Measurements from ENCODE around the gene TMEFF2. TPM values are rescaled to one million over a fixed set of nuclear protein-coding genes. Genes with fewer than 3 reads are reported as not detected.

TMEFF2 gene
- total RNA-seq, 6 experiments from 2014 or later = 0.18 to 0.25 (median 0.22) TPM; not detected in 3

DNA sequence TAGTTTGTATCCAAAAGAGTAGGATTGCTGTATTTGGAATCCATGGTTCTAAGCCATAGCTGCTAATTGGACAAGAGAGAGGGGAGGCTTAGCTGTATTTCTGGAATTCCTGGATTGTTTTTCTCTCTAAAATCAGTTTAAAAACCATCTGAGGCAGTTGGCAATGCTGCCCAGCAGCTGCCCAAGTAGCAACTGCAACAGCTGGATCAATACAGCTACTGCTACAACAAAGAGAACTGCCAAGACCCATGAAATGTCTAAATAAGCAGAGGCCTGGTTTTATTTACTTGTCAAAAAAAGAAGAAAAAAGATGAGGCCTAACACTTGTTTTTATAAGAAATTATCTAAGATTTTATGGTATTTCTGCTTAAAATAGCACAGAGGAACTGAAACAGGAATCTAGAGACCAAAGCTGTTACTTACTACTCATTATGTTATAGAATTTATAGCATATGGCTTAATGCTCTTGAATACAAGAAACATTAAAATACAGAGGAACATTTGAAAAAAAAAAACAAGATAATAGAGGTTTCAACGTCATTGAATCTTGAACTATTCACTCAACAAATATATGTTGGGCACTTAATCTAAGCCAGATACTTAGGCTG is 39.1 kb downstream of the TMEFF2 start:
- DNase-seq = no peak
- TF ChIP-seq CTCF (IDR thresholded peaks at IDR 0.05) = no peak
- no peaks in the 10 kb centered on the region for H3K27me3 Mint-ChIP-seq (ENCODE audit: insufficient read depth)
- H3K4me3 Mint-ChIP-seq = no peak overlapping the region
- peaks cover 11% of the 10 kb centered on the region; the same call in 1 of the 2 replicates for H3K4me1 Mint-ChIP-seq (ENCODE audit: low read depth)
- H3K27ac Mint-ChIP-seq = no peak overlapping the region
- no peaks in the 10 kb centered on the region for H3K9me3 Mint-ChIP-seq
- H3K36me3 Mint-ChIP-seq (ENCODE audit: low read depth) = no peaks in the 10 kb centered on the region

- H3K9me3 Mint-ChIP-seq = no peaks in the 10 kb centered on the region
- no peak overlapping the region for H3K27ac Mint-ChIP-seq
- no peak overlapping the region for H3K4me3 Mint-ChIP-seq
- no peak for TF ChIP-seq CTCF (IDR thresholded peaks at IDR 0.05)
- DNase-seq = no peak
- no peaks in the 10 kb centered on the region for H3K27me3 Mint-ChIP-seq (ENCODE audit: insufficient read depth)
- H3K36me3 Mint-ChIP-seq (ENCODE audit: low read depth) = no peaks in the 10 kb centered on the region
- H3K4me1 Mint-ChIP-seq (ENCODE audit: low read depth) = peaks cover 20% of the 10 kb centered on the region
These were observed 41.2 kb downstream of the TMEFF2 start for GRCh38 chr2:192153561-192153960.

- H3K27me3 Mint-ChIP-seq (ENCODE audit: insufficient read depth) = no peaks in the 10 kb centered on the region
- H3K36me3 Mint-ChIP-seq (ENCODE audit: low read depth) = no peaks in the 10 kb centered on the region
- DNase-seq = no peak
- no peak for TF ChIP-seq CTCF (IDR thresholded peaks at IDR 0.05)
- no peak overlapping the region for H3K4me3 Mint-ChIP-seq
- no peaks in the 10 kb centered on the region for H3K9me3 Mint-ChIP-seq
- H3K4me1 Mint-ChIP-seq (ENCODE audit: low read depth) = peaks cover 33% of the 10 kb centered on the region
- no peak overlapping the region for H3K27ac Mint-ChIP-seq
These were observed 42.9 kb downstream of the TMEFF2 start for GRCh38 chr2:192151853-192152252.

- H3K4me3 Mint-ChIP-seq = no peak overlapping the region
- no peak overlapping the region for H3K27ac Mint-ChIP-seq
- no peaks in the 10 kb centered on the region for H3K27me3 Mint-ChIP-seq (ENCODE audit: insufficient read depth)
- DNase-seq = no peak
- TF ChIP-seq CTCF (IDR thresholded peaks at IDR 0.05) = no peak
- peaks cover 49% of the 10 kb centered on the region for H3K4me1 Mint-ChIP-seq (ENCODE audit: low read depth)
- no peaks in the 10 kb centered on the region for H3K9me3 Mint-ChIP-seq
- H3K36me3 Mint-ChIP-seq (ENCODE audit: low read depth) = no peaks in the 10 kb centered on the region
These were observed 44.6 kb downstream of the TMEFF2 start for GRCh38 chr2:192150166-192150565.

GRCh38 chr2:192148620-192149321 is 46.0 kb downstream of the TMEFF2 start:
- peak; percentile 25; the same call in 1 of the 2 replicates for TF ChIP-seq CTCF (IDR thresholded peaks at IDR 0.05)
- Mint-ChIP-seq H3K36me3 (ENCODE audit: low read depth) (no peaks in the 10 kb centered on the region), H3K9me3 (no peaks in the 10 kb centered on the region), H3K27me3 (ENCODE audit: insufficient read depth) (no peaks in the 10 kb centered on the region), H3K4me3 (no peak overlapping the region; the same call in 1 of the 2 replicates), H3K27ac (peak overlapping the region; percentile 25; the same call in 1 of the 2 replicates), H3K4me1 (ENCODE audit: low read depth) (peaks cover 49% of the 10 kb centered on the region)
- DNase-seq = peak; percentile 42
